Left lobe of liver (tissue), 2 donors: Measurements from ENCODE around the gene LDLR. TPM values are rescaled to one million over a fixed set of nuclear protein-coding genes. Genes with fewer than 3 reads are reported as not detected.
"Not testable (repeated sequence)": the region's sequence is repeated elsewhere in the genome, so short reads cannot be mapped to it uniquely, and the experiment has no call there.

Source experiments
- ATAC-seq: fragments of 200-7000 bp; cut with Tn5 transposase; one replicate; pipeline ENCODE4 v1.9.1; 2020; ENCODE audit warnings: mild to moderate bottlenecking, moderate library complexity
- DNase-seq: peaks from one replicate; pipeline ENCODE4 v3.0.0-alpha.2; 2020; ENCODE audit warnings: low spot score
- total RNA-seq: library from RNA; stranded (reverse); gene quantifications from one replicate; pipeline ENCODE4 v1.2.1, GENCODE V29; 2021
- donor health status: DM: no; HTN: no; CAD: no; lungs with moderate emphysema.
- donor health status: DM: no; HTN: yes; CAD: no.

LDLR gene
- total RNA-seq, 1 donor from 2014 or later, result 12.2 TPM

DNA sequence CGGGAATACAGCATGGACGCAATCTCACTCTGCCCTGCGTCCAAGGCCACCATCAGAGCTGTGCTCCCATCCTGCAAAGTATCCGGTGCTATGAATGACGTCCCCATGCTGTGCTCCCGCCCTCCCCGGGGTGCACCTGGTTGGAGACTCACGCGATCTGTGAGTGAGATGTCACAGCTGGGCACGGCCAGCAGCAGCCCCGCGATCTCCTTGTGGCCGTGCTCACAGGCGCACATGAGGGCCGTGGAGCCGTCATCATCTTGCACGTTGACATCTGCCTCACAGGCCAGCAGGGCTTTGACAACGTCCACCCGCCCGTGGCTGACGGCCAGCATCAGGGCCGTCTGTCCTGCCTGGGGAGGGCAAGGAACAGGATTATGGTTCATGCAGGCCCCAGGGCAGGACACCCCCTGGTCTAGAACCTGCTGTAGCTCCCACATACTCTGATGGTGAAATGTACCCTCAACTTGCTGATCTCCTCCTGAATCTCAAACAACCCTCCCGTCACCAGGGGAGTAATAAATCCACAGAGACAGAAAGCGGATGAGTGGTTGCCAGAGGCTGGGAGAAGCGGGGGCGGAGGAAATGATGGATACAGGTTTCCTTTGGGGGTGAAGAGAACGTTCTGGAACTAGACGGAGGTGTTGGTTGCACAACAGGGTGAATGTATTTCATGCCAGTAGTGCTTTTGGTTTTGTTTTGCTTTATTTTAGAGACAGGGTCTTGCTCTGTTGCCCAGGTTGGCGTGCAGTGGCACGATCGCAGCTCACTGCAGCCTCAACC lies 80.8 kb downstream of the LDLR start:
- peak; percentile 9 for ATAC-seq
- no peak for DNase-seq

DNA sequence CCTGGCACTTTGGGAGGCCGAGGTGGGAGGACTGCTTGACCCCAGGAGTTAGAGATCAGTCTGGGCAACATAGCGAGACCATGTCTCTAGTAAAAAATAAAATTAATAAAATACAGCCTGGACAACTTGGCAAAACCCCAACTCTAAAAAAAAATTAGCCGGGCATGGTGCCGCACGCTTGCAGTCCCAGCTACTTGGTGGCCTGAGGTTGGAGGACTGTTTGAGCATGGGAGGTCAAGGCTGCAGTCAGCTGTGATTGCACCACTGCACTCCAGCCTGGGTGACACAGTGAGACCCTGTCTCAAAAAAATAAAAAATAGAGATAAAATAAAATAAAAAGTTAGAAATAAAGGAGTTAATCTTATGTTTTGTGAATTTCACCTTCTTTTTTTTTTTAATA lies 81.9 kb downstream of the LDLR start:
- peak; percentile 80 for DNase-seq
- ATAC-seq, result peak; percentile 77

DNA sequence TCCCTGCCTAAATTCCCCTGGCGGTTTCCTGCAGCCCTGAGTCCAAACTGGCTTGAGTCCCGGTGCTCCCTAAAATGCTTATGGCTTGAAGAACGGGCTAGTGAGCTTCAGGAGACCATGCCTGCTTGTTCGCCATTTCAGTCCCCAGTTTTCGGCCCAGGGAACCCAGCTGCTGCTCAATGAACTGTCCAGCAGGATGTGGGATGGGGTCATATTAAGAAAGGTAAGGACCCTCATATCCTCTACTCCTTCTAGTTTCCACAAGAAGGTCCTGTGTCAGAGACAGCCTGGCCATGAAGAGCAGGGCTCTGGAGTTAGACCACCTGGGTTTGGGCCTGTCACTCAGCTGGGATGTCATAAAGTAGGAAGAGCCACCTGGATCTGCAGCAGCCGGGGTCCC lies 83.3 kb downstream of the LDLR start:
- no peak for DNase-seq
- ATAC-seq, result no peak

DNA sequence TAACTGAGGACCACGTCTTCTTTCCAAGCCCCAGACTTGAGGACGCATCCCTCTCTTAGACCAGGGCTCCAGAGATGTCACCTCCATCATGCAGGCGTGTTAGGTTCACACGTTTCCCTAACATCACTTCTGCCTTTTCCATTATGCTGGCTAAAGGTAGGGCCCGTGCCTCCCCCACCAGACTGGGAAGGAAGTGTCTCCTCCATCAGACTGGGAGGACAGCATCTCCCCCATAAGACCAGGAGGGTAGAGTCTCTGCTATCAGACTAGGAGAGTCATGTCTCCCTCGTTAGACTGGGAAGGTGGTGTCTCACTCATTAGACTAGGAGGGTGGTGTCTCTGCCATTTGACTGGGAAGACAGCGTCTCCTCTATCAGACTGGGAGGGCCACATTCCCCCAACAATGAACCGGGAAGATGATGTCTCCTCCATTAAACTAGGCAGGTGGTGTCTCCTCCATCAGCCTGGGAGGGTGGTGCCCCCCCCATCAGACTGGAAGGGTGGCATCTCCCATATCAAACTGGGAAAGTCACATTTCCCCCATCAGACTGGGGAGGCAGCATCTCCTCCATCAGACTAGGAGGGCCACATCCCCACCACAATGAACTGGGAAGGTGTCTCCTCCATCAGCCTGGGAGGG lies 84.4 kb downstream of the LDLR start:
- no peak for DNase-seq
- ATAC-seq, result no peak

DNA sequence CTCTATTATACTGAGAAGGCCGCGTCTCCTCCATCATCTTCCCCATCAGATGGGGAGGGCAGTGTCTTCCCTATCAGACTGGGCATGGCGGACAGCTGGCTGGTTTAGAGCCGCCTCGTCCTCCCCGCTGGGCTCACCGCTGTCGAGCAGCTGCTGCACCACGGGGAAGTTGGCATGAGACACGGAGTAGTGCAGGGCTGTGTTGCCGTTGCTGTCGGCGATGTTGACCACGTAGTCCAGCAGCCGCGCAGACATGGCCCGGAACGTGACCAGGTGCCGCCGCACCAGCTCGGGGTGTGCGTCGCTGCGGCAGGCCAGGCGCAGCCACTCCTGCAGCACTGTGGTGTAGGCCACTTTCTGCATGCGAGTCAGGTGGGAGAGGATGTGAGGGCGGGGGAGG lies 85.1 kb downstream of the LDLR start:
- DNase-seq, result no peak
- no peak for ATAC-seq

DNA sequence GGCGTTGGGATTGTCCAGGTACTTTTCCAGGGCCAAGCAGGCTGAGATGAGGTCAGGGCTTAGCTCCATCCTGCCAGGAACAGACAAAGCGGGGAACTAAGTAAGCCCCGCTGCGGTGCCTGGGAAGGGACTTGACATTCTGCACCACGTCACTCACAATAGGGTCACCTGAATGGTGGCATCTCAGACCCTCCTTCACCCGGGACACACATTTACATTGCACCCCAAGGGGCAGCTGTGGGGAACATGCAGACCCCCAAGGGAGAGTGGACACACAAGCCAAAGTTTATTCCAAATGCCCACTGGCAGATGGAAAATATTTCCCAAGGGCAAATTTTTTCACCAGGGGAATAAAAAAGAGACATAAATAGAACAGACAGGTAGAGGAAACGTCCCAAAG lies 86.7 kb downstream of the LDLR start:
- ATAC-seq, result no peak
- DNase-seq, result no peak

DNA sequence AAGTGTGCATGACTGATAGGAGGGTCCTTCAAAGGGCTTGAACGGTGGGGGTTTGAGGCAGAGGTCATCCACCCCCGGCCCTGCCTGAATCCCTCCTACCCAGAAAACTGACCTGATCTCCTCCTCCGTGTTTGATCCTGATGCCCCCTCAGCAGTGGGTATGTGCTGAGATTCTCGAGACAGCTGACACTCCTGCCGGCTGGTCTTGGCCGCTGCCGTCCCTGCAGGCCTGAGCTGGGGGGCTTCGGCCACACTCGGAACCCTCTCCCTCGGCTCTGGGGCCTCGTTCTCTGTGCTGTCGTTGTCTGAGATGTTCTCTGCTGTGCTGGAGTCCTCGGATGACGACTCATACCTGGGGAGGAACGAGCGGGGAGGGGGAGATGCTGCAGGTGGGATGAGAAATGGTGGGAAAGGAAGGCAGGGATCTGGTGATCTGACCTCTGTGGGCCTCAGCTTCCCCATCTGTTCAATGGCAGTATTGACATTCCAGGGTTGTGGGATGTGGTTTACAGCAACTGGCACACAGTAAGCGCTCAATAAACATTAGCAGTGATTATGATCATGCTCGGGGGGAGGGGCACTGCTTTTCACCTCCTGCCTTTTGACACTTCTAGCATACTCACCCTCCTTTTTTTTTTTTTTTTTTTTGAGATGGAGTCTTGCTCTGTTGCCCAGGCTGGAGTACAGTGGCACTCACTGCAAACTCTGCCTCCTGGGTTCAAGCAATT lies 87.4 kb downstream of the LDLR start:
- ATAC-seq (no peak), DNase-seq (no peak)

DNA sequence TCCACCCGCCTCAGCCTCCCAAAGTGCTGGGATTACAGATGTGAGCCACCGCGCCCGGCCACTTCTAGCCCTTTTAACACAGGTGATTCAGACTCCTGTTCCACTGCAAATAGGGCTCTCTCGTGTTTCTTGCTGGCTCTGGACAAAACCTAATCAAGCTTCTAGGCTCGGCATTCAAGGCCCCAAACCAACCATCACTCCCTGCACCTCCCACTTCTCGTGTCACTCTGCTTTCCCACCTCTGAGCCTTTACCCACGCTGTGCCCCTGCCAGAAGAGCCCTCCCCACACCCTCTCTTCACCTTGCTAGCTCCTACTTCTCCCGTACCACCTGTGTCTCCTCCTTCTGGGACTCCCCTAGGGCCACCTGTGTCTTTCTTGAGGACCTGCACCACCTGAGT lies 88.3 kb downstream of the LDLR start:
- ATAC-seq, result no peak
- no peak for DNase-seq

DNA sequence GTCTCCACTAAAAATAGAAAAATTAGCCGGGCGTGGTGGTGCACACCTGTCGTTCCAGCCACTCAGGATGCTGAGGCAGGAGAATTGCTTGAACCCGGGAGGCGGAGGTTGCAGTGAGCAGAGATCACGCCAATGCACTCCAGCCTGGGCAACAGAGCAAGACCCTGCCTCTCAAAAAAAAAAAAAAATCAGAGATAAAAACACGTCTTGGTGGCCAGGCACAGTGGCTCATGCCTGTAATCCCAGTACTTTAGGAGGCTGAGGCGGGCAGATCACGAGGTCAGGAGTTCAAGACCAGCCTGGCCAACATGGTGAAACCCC lies 89.8 kb downstream of the LDLR start:
- not testable (repeated sequence) for ATAC-seq, DNase-seq

DNA sequence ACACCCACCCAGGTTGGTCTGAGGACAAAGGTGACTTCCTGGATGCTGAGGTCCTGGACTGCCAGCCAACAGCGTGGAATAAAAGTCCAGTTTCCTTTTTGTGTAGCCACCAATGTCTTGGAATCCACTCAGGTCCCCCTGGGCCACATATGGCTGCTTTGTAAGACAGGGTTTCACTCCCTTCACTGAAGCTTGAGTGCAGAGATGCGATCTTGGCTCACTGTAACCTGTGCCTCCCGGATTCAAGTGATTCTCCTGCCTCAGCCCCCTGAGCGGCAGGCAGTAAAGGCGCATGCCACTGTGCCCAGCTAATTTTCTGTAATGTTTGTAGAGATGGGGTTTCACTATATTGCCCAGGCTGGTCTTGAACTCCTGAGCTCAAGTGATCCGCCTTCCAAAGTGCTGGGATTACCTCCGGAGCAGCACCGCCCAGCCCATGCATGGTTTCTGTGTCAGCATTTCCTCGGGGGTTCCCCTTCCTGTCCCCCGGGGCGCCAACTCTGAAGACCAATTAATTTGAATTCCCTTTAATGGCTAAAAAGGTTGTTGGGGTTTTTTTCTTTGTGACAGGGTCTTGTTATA lies 90.5 kb downstream of the LDLR start:
- ATAC-seq (peak; percentile 29), DNase-seq (no peak)

DNA sequence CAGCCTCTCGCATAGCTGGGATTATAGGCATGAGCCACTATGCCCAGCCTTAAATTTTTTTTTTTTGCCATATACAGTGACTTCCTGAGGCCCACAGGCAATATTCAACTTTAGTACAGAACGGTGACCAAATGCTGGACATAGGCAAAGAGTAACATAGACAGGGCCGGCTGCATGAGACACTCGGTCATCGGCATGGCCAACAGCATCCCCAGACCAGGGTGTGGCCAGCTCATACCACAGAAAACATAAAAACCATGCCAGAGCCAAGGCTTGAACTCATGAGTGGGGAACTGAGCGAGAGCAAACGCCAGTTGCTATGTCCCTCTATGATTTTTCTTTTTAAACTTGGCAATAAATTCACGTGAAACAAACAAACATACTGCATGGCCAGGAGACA lies 91.1 kb downstream of the LDLR start:
- no peak for ATAC-seq
- no peak for DNase-seq

DNA sequence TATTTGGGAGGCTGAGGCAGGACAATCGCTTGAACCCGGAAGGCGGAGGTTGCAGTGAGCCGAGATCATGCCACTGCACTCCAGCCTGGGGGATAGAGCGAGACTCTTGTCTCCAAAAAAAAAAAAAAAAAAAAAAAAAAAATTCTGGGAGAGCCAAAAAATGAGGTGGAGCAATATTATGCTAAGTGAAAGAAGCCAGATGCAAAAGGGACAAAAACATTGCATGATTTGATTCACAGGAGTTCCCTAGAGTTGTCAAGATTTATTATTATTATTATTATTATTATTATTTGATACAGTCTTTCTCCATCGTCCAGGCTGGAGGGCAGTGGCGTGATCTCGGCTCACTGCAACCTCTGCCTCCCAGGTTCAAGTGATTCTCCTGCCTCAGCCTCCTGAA lies 91.7 kb downstream of the LDLR start:
- not testable (repeated sequence) for ATAC-seq, DNase-seq

DNA sequence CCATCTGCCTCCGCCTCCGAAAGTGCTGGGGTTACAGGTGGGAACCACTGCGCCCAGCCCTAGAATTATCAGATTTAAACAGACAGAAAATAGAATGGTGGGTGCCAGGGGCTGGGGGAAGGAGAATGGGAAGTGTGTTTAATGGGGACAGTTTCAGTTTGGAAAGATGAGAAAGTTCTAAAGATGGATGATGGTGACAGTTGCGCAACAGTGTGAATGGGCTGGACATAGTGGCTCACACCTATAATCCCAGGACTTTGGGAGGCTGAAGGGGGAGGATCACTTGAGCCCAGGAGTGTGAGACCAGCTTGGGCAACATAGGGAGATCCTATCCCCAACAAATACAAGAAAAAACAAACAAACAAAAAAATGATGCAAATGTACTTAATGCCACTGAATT lies 92.2 kb downstream of the LDLR start:
- ATAC-seq, result no peak
- no peak for DNase-seq

Other genes starting within 250 kb of the LDLR start
- gene C19orf38, start 241.0 kb upstream of the LDLR start, total RNA-seq, result 0.96 TPM
- gene CARM1, start 217.9 kb upstream of the LDLR start, total RNA-seq, result 16.5 TPM
- gene YIPF2, start 160.8 kb upstream of the LDLR start, total RNA-seq, result 27.9 TPM
- 17.2 TPM for gene TIMM29, start 160.7 kb upstream of the LDLR start, total RNA-seq
- gene SMARCA4, start 128.4 kb upstream of the LDLR start, total RNA-seq, result 29.6 TPM
- gene SPC24, start 66.3 kb downstream of the LDLR start, total RNA-seq, result 0.81 TPM
- gene KANK2, start 108.1 kb downstream of the LDLR start, total RNA-seq, result 61.1 TPM
- 202 TPM for gene ANGPTL8, start 150.2 kb downstream of the LDLR start, total RNA-seq
- gene DOCK6, start 173.1 kb downstream of the LDLR start, total RNA-seq, result 30.0 TPM
- not detected for gene TSPAN16, start 206.7 kb downstream of the LDLR start, total RNA-seq